ENCODE data around the gene C15orf61. TPM values are rescaled to one million over a fixed set of nuclear protein-coding genes. Genes with fewer than 3 reads are reported as not detected.
A peak's percentile ranks its signal among the peaks of the same experiment; 100 is the strongest.

C15orf61 gene
- total RNA-seq (1 to 10 TPM; 5.6 to 5.8 TPM), polyA plus RNA-seq (1 to 10 TPM; 2.1 to 2.6 TPM)
- long read RNA-seq, donor 1, full-length matches to known transcripts = 22 of 27 reads
- long read RNA-seq, donor 1, partial matches to known transcripts = 5 of 27 reads
- long read RNA-seq, donor 1, other reads (novel, unspliced or antisense) = 0 of 27 reads
- long read RNA-seq, donor 2, full-length matches to known transcripts = 4 of 4 reads
- long read RNA-seq, donor 2, partial matches to known transcripts = 0 of 4 reads
- long read RNA-seq, donor 2, other reads (novel, unspliced or antisense) = 0 of 4 reads
- long read RNA-seq, donor 3, full-length matches to known transcripts = 10 of 10 reads
- long read RNA-seq, donor 3, partial matches to known transcripts = 0 of 10 reads
- long read RNA-seq, donor 3, other reads (novel, unspliced or antisense) = 0 of 10 reads
- long read RNA-seq, donor 4, full-length matches to known transcripts = 6 of 6 reads
- long read RNA-seq, donor 4, partial matches to known transcripts = 0 of 6 reads
- long read RNA-seq, donor 4, other reads (novel, unspliced or antisense) = 0 of 6 reads
- long read RNA-seq, donor 5, full-length matches to known transcripts = 8 of 8 reads
- long read RNA-seq, donor 5, partial matches to known transcripts = 0 of 8 reads
- long read RNA-seq, donor 5, other reads (novel, unspliced or antisense) = 0 of 8 reads

GRCh38 chr15:67521029-67521782, at the start of gene C15orf61:
Gene C15orf61, plus strand, starts transcription at chr15:67521131. Its CDS starts 118 bp downstream, at chr15:67521249.
- Histone ChIP-seq H3K27me3 (ENCODE audit: control insufficient read depth in 3 of 3, insufficient read depth in 3 of 3, low read length in 2 of 3) (no peaks in the 10 kb centered on the region), H3K9ac (ENCODE audit: insufficient read depth in 1 of 2, low read length in 2 of 2) (peak within 1 kb of the TSS; percentile 70 to 80), H3K27ac (ENCODE audit: low read depth in 1 of 2, low read length in 1 of 2) (peak within 1 kb of the TSS; percentile 86 to 99), H3K4me3 (peak within 1 kb of the TSS; percentile 78), H3K9me3 (ENCODE audit: control insufficient read depth in 4 of 4, insufficient read depth in 3 of 4, low read length in 3 of 4) (no peaks in the 10 kb centered on the region), H3K36me3 (ENCODE audit: control insufficient read depth in 4 of 4, insufficient read depth in 4 of 4, low read length in 4 of 4) (peaks cover 0 to 2% (median 0%) of the 10 kb centered on the region in 4 donors), H3K4me1 (ENCODE audit: control insufficient read depth in 5 of 5, insufficient read depth in 5 of 5, low read length in 5 of 5) (peaks cover 0 to 15% (median 3%) of the 10 kb centered on the region in 5 donors)
- 0 to 1% methylated on average over 89 to 94 of the region's 94 CpGs for WGBS, 2 donors
- peak; percentile 85 to 93 (median 86) for DNase-seq
- TF ChIP-seq CTCF (IDR thresholded peaks at IDR 0.05; ENCODE audit: control extremely low read depth, extremely low read depth) = no peak
- ATAC-seq (ENCODE audit: insufficient read depth, low FRiP score) = peak; percentile 86

- Histone ChIP-seq H3K4me3 (no peak overlapping the region), H3K36me3 (ENCODE audit: control insufficient read depth in 4 of 4, insufficient read depth in 4 of 4, low read length in 4 of 4) (no peaks in the 10 kb centered on the region), H3K27me3 (ENCODE audit: control insufficient read depth in 3 of 3, insufficient read depth in 3 of 3, low read length in 2 of 3) (peaks cover 0 to 37% (median 32%) of the 10 kb centered on the region in 3 donors), H3K9ac (ENCODE audit: insufficient read depth in 1 of 2, low read length in 2 of 2) (no peak overlapping the region), H3K4me1 (ENCODE audit: control insufficient read depth in 5 of 5, insufficient read depth in 5 of 5, low read length in 5 of 5) (no peaks in the 10 kb centered on the region), H3K9me3 (ENCODE audit: control insufficient read depth in 4 of 4, insufficient read depth in 3 of 4, low read length in 3 of 4) (peaks cover 0 to 1% (median 0%) of the 10 kb centered on the region in 4 donors), H3K27ac (ENCODE audit: low read depth in 1 of 2, low read length in 1 of 2) (no peak overlapping the region)
- TF ChIP-seq CTCF (IDR thresholded peaks at IDR 0.05; ENCODE audit: control extremely low read depth, extremely low read depth) = no peak
- ATAC-seq (ENCODE audit: insufficient read depth, low FRiP score) = no peak
- no peak for DNase-seq
- 86 to 92% methylated on average over 1 of the region's 1 CpG for WGBS, 2 donors
Measured at GRCh38 chr15:67472957-67473356, 48.0 kb upstream of the C15orf61 start.

- TF ChIP-seq CTCF (IDR thresholded peaks at IDR 0.05; ENCODE audit: control extremely low read depth, extremely low read depth) = no peak
- Histone ChIP-seq H3K4me1 (ENCODE audit: control insufficient read depth in 5 of 5, insufficient read depth in 5 of 5, low read length in 5 of 5) (peaks cover 0 to 5% (median 0%) of the 10 kb centered on the region in 5 donors), H3K9me3 (ENCODE audit: control insufficient read depth in 4 of 4, insufficient read depth in 3 of 4, low read length in 3 of 4) (peaks cover 0 to 1% (median 0%) of the 10 kb centered on the region in 4 donors), H3K36me3 (ENCODE audit: control insufficient read depth in 4 of 4, insufficient read depth in 4 of 4, low read length in 4 of 4) (no peaks in the 10 kb centered on the region), H3K27me3 (ENCODE audit: control insufficient read depth in 3 of 3, insufficient read depth in 3 of 3, low read length in 2 of 3) (peaks cover 0 to 28% (median 26%) of the 10 kb centered on the region in 3 donors), H3K27ac (ENCODE audit: low read depth in 1 of 2, low read length in 1 of 2) (no peak overlapping the region), H3K9ac (ENCODE audit: insufficient read depth in 1 of 2, low read length in 2 of 2) (no peak overlapping the region), H3K4me3 (no peak overlapping the region)
- no peak for ATAC-seq (ENCODE audit: insufficient read depth, low FRiP score)
- no peak for DNase-seq
- 86% methylated on average over 5 of the region's 5 CpGs for WGBS, 2 donors
Measured at GRCh38 chr15:67474405-67475110, 46.4 kb upstream of the C15orf61 start.
